ENCODE results near the gene LMOD3. TPM values are rescaled to one million over a fixed set of nuclear protein-coding genes. Genes with fewer than 3 reads are reported as not detected.

The LMOD3 gene
- total and polyA plus RNA-seq, 9 of the 15 experiments (the other 6 are each of a cell fraction or from before 2014, with no cell fraction given) = 0.03 TPM; not detected in 8

DNA sequence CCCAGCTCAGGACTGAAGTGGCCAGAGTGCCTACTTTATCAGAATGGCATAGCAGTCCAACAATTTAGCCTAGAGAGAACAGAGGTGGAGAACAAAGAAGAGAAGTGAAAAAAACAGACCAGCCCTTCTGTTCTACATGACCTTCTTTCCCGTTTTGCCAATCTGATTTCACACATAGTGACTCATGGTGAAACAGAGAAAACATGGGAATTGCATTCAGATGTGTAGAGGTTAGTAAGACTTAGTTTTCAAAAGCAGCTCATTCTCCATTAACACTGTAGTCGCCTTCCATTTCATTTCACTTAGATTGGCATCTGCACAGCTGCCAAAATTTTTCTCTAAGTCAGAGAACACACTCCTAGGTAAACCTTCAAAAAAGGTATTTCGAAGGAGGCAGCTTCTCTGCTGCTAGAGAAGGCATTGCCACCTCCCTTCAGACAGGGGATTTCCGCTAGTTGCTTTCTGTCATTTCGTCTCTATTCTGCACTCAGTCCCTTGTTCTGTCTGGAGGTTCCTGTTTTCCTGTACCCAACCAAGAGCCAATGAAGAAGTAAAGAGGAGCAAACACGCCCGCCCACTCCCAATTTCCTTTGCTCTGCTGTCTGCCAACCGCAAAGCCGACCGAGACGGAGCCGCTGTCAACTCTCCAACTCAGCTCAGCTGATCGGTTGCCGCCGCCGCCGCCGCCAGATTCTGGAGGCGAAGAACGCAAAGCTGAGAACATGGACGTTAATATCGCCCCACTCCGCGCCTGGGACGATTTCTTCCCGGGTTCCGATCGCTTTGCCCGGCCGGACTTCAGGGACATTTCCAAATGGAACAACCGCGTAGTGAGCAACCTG is 37.8 kb downstream of the LMOD3 start, which contains the start of gene ARL6IP5 (continued):
- TF ChIP-seq, protein P1, sequence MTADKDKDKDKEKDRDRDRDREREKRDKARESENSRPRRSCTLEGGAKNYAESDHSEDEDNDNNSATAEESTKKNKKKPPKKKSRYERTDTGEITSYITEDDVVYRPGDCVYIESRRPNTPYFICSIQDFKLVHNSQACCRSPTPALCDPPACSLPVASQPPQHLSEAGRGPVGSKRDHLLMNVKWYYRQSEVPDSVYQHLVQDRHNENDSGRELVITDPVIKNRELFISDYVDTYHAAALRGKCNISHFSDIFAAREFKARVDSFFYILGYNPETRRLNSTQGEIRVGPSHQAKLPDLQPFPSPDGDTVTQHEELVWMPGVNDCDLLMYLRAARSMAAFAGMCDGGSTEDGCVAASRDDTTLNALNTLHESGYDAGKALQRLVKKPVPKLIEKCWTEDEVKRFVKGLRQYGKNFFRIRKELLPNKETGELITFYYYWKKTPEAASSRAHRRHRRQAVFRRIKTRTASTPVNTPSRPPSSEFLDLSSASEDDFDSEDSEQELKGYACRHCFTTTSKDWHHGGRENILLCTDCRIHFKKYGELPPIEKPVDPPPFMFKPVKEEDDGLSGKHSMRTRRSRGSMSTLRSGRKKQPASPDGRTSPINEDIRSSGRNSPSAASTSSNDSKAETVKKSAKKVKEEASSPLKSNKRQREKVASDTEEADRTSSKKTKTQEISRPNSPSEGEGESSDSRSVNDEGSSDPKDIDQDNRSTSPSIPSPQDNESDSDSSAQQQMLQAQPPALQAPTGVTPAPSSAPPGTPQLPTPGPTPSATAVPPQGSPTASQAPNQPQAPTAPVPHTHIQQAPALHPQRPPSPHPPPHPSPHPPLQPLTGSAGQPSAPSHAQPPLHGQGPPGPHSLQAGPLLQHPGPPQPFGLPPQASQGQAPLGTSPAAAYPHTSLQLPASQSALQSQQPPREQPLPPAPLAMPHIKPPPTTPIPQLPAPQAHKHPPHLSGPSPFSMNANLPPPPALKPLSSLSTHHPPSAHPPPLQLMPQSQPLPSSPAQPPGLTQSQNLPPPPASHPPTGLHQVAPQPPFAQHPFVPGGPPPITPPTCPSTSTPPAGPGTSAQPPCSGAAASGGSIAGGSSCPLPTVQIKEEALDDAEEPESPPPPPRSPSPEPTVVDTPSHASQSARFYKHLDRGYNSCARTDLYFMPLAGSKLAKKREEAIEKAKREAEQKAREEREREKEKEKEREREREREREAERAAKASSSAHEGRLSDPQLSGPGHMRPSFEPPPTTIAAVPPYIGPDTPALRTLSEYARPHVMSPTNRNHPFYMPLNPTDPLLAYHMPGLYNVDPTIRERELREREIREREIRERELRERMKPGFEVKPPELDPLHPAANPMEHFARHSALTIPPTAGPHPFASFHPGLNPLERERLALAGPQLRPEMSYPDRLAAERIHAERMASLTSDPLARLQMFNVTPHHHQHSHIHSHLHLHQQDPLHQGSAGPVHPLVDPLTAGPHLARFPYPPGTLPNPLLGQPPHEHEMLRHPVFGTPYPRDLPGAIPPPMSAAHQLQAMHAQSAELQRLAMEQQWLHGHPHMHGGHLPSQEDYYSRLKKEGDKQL (CRISPR knock-in tag; IDR thresholded peaks at IDR 0.05; ENCODE audit: borderline replicate concordance) = no peak
- TF ChIP-seq PURB (CRISPR knock-in tag; IDR thresholded peaks at IDR 0.05; ENCODE audit: low read depth) = no peak
- no peak for TF ChIP-seq SP1 (CRISPR knock-in tag; IDR thresholded peaks at IDR 0.05)
- TF ChIP-seq ZNF668 (CRISPR knock-in tag; IDR thresholded peaks at IDR 0.05) = no peak
- TF ChIP-seq, protein P2, sequence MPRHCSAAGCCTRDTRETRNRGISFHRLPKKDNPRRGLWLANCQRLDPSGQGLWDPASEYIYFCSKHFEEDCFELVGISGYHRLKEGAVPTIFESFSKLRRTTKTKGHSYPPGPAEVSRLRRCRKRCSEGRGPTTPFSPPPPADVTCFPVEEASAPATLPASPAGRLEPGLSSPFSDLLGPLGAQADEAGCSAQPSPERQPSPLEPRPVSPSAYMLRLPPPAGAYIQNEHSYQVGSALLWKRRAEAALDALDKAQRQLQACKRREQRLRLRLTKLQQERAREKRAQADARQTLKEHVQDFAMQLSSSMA (CRISPR knock-in tag; IDR thresholded peaks at IDR 0.05) = no peak
- peak; percentile 33 for TF ChIP-seq TAF1 (IDR thresholded peaks at IDR 0.05; ENCODE audit: control insufficient read depth, extremely low read depth, insufficient read depth, low read length, severe bottlenecking)
- peak in 1 of 2 experiments; percentile 63; a peak in 1 of 4 replicates for TF ChIP-seq FOXK2 (conservative IDR thresholded peaks at IDR 0.05 in 1 of 2, IDR thresholded peaks at IDR 0.05 in 1 of 2; ENCODE audit: low read depth in 2 of 2)
- TF ChIP-seq SMARCE1 (IDR thresholded peaks at IDR 0.05) = peak; percentile 37; the same call in 1 of the 2 replicates
- TF ChIP-seq MAZ (CRISPR knock-in tag; conservative IDR thresholded peaks at IDR 0.05 in 1 of 2, IDR thresholded peaks at IDR 0.05 in 1 of 2) = no peak; a peak in 1 of 4 replicates
- TF ChIP-seq TSC22D4 (tag; IDR thresholded peaks at IDR 0.05) = no peak
- no peak for TF ChIP-seq KLF1 (tag; IDR thresholded peaks at IDR 0.05)
- TF ChIP-seq ZNF717 (CRISPR knock-in tag; IDR thresholded peaks at IDR 0.05) = no peak
- no peak for TF ChIP-seq ZEB2 (IDR thresholded peaks at IDR 0.05)
- TF ChIP-seq MXD1 (CRISPR knock-in tag; IDR thresholded peaks at IDR 0.05; ENCODE audit: borderline replicate concordance, poor library complexity, severe bottlenecking) = no peak
- no peak for TF ChIP-seq ATF1 (CRISPR knock-in tag; IDR thresholded peaks at IDR 0.05)
- peak; percentile 43; the same call in 1 of the 2 replicates for TF ChIP-seq ATF1 (tag; IDR thresholded peaks at IDR 0.05)
- TF ChIP-seq, protein P3, sequence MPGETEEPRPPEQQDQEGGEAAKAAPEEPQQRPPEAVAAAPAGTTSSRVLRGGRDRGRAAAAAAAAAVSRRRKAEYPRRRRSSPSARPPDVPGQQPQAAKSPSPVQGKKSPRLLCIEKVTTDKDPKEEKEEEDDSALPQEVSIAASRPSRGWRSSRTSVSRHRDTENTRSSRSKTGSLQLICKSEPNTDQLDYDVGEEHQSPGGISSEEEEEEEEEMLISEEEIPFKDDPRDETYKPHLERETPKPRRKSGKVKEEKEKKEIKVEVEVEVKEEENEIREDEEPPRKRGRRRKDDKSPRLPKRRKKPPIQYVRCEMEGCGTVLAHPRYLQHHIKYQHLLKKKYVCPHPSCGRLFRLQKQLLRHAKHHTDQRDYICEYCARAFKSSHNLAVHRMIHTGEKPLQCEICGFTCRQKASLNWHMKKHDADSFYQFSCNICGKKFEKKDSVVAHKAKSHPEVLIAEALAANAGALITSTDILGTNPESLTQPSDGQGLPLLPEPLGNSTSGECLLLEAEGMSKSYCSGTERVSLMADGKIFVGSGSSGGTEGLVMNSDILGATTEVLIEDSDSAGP (CRISPR knock-in tag; IDR thresholded peaks at IDR 0.05) = no peak

Data from K562 (cell line).